Kidney (tissue), 14 donors: ENCODE measurements around the gene FN1. TPM values are rescaled to one million over a fixed set of nuclear protein-coding genes. Genes with fewer than 3 reads are reported as not detected.

ENCODE experiments used
- DNase-seq, 5 donors: peaks; one replicate each; pipeline ENCODE4 v3.0.0-alpha.2; 2013 to 2020
- FAIRE-seq: peaks from 2 replicates; lab custom pipeline; 2012; peaks lifted over from hg19 to GRCh38; lab: Jason Lieb, UNC
- H3K27ac ChIP-seq, 2 donors: one replicate each; pipeline ENCODE4 v1.7.0; 2013; ENCODE audit warnings: low read depth in 2 of 2, low read length in 2 of 2, inconsistent platforms in 1 of 2
- H3K27me3 ChIP-seq: one replicate; pipeline ENCODE4 v1.7.1; 2013; ENCODE audit warnings: low read length, inconsistent platforms; ENCODE audit not compliant: control insufficient read depth, insufficient read depth
- H3K36me3 ChIP-seq, 3 donors: one replicate each; pipeline versions ENCODE4 v1.7.0 to v1.7.1; 2013; ENCODE audit warnings: low read length in 3 of 3, control low read depth in 1 of 3, inconsistent platforms in 1 of 3; ENCODE audit not compliant: insufficient read depth in 3 of 3, control insufficient read depth in 2 of 3
- H3K4me1 ChIP-seq, 3 donors: one replicate each; pipeline versions ENCODE4 v1.7.0 to v1.7.1; 2013; ENCODE audit warnings: low read length in 3 of 3, inconsistent platforms in 1 of 3, low read depth in 1 of 3; ENCODE audit not compliant: control insufficient read depth in 2 of 3, insufficient read depth in 2 of 3
- H3K4me3 ChIP-seq, 3 donors: one replicate each; pipeline versions ENCODE4 v1.7.0 to v1.8.1; 2013; ENCODE audit warnings: low read length in 3 of 3, control low read depth in 1 of 3, inconsistent platforms in 1 of 3
- H3K9ac ChIP-seq, 3 donors: one replicate each; pipeline versions ENCODE4 v1.7.0 to v1.7.1; 2013; ENCODE audit warnings: low read length in 3 of 3, control low read depth in 1 of 3, inconsistent platforms in 1 of 3
- H3K9me3 ChIP-seq, 3 donors: one replicate each; pipeline versions ENCODE4 v1.7.0 to v1.7.1; 2013; ENCODE audit warnings: low read length in 3 of 3, control low read depth in 1 of 3, inconsistent platforms in 1 of 3; ENCODE audit not compliant: control insufficient read depth in 2 of 3, insufficient read depth in 1 of 3
- CTCF ChIP-seq: IDR thresholded peaks from 3 replicates; pipeline ENCODE4 v1.5.1; 2012; ENCODE audit warnings: mild to moderate bottlenecking, moderate library complexity, borderline replicate concordance; ENCODE audit not compliant: insufficient read depth; ENCODE audit errors: extremely low read depth
- intact Hi-C: fragments of 100-400 bp; cut with DNase I; formaldehyde crosslinking; loops from one replicate; pipeline ENCODE4 v1.11.1; 2022
- polyA plus RNA-seq: library from polyadenylated mRNA; stranded (reverse); fragments of 350-450 nt; fragmentation: Illumina TruSeq; extraction: RNeasy Lipid Tissue Mini Kit (QIAGEN cat#74804); gene quantifications from one replicate; pipeline ENCODE4 v1.2.3, GENCODE V29; 2014; ENCODE audit warnings: low read depth, low replicate concordance; ENCODE audit not compliant: insufficient read depth
- total RNA-seq: library from RNA; stranded (reverse); fragmentation: NEBNext Ultra II Directional; extraction: Animal tissue kit (Norgen Biotek cat#: 25700); gene quantifications from one replicate; pipeline ENCODE4 v1.2.1, GENCODE V29; 2021
- donor health status: control.
- donor health status: control.
- donor health status: control.
- donor health status: control.
- donor health status: control.
- donor health status: DM: yes; HTN: yes; CAD: no.
- donor health status: Normal renal cell carcinoma (clear cell type).

FN1 gene
- total and polyA plus RNA-seq, 2 donors from 2014 or later, result 92.1 to 289 TPM

GRCh38 chr2:215368493-215368809 lies 67.4 kb downstream of the FN1 start:
- FAIRE-seq, result no peak
- Histone ChIP-seq H3K4me3 (no peak overlapping the region), H3K4me1 (no peaks in the 10 kb centered on the region), H3K9me3 (no peaks in the 10 kb centered on the region), H3K9ac (no peak overlapping the region), H3K36me3 (peaks cover 0 to 8% (median 6%) of the 10 kb centered on the region in 3 donors), H3K27ac (no peak overlapping the region), H3K27me3 (no peaks in the 10 kb centered on the region)
- intact Hi-C loops, result no loop called here
- DNase-seq, result no peak
- TF ChIP-seq CTCF, result no peak

DNA sequence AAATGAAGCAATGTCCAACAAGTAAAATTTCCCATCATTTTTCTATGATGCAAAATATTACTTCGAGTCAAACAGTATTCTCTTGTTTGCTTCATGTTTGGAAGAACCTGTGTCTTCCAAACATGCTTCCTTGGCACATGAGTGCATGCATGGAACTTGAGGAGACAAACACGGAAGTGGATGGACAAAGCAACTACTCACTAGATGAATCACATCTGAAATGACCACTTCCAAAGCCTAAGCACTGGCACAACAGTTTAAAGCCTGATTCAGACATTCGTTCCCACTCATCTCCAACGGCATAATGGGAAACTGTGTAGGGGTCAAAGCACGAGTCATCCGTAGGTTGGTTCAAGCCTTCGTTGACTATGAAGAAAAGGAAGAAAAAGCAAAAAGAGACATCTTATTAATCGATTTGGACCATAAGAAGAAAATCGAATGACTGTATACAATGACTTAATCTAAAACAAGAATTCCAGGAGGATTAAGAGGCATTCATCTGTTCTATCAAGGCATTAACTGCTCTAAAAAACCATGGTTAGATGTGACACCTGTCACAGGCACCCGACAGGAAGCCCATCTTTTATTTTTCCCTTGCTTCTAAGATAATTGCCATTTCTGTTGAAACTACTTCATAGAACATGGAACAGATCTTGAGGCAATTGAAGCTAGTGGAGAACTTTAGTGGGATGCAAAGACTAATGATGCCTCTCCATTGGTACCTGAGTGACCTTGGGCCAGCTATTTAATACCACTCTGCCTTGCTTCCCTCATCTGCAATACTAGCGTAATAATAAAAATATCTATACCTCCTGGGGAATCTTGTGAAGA lies 68.0 kb downstream of the FN1 start:
- peaks cover 4 to 8% (median 6%) of the 10 kb centered on the region in 3 donors for H3K36me3 ChIP-seq
- no peak for FAIRE-seq
- DNase-seq, result no peak

DNA sequence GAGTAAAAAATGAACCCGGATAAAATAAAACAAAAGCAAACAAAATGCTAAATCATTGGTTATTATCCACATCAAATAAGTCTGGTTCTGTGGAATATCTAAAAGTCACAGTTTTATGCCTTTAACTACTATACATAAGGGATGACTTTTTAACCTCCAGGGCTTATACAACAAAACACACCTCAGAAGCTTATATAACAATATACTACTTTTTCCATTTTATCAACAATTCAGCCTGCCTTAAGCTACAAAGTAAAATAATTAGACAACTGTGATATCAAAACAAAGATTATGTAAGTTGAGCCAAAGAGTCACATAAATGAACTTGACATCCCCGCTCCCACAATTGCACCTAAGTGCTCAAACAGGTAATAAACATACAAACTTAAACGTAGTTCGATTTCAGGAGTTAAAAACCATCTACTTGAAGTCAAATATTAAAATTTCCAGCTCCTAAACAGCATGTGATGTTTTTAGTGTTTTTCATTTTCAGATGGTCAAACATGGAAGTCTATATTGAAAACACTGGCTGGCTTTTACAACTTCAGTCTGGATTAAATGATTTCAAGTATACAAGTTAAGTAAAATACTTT lies 69.3 kb downstream of the FN1 start:
- Histone ChIP-seq H3K27me3 (no peaks in the 10 kb centered on the region), H3K9ac (no peak overlapping the region), H3K9me3 (no peaks in the 10 kb centered on the region), H3K36me3 (peaks cover 8 to 10% (median 8%) of the 10 kb centered on the region in 3 donors), H3K27ac (no peak overlapping the region), H3K4me3 (no peak overlapping the region), H3K4me1 (no peaks in the 10 kb centered on the region)
- FAIRE-seq (no peak), DNase-seq (no peak)
- intact Hi-C loops, result no loop called here
- TF ChIP-seq CTCF, result no peak

More for the DNA sequence above, 68.0 kb downstream of the FN1 start:
- Histone ChIP-seq H3K27me3 (no peaks in the 10 kb centered on the region), H3K4me1 (no peaks in the 10 kb centered on the region), H3K4me3 (no peak overlapping the region), H3K27ac (no peak overlapping the region), H3K9ac (no peak overlapping the region), H3K9me3 (no peaks in the 10 kb centered on the region)
- intact Hi-C loops, result no loop called here
- TF ChIP-seq CTCF, result no peak
